ENCODE measurements around the gene AFF3. TPM values are rescaled to one million over a fixed set of nuclear protein-coding genes. Genes with fewer than 3 reads are reported as not detected.

Gene AFF3
- total RNA-seq, 1 experiment from 2014 or later = not detected

DNA sequence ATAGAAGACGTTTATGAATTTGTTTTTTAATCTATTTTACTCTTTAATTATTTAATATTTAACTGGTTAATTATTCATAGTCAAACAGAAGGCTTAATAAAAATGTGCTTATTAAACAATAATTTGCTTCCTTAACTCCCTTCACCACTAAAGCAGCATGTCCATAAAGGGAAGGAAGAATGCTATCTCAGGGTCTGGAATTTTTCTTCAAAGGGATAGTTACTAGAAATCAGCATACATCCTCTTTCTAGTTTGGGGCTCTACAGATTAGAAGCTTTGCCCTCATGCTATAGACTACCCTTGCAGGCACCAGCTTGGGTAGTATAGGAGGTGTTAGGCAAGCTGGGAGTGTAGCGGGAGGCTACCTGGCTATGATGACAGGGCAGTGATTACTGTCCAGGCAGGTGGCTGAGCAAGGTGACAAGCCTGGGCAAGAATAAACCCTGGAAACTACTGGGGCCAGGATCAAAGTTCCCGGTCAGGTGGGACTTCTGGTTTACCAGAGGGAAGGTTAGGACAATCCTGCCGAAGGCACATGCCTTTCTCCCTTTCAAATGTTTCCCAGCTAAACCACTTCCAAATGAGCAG lies 376.6 kb downstream of the AFF3 start:
- no peak for DNase-seq (ENCODE audit: low spot score)
- no peak for TF ChIP-seq EZH2 (IDR thresholded peaks at IDR 0.05; ENCODE audit: borderline replicate concordance, low read depth, low read length, poor library complexity, severe bottlenecking)
- no peak for TF ChIP-seq CTCF (conservative IDR thresholded peaks at IDR 0.05; ENCODE audit: low read depth, low read length)
- ChIA-PET POLR2A (ENCODE audit: low non-redundant PET) (no interaction called here), CTCF (interaction anchor here (0.5 kb wide), 1 partner anchor 1894 kb away, joined by 4 read pairs; no protein-coding TSS in a partner anchor)
- Histone ChIP-seq H3K27ac (ENCODE audit: low read depth, low read length, poor library complexity, severe bottlenecking) (no peak overlapping the region), H3K27me3 (replicated peaks; ENCODE audit: insufficient read depth, low read depth, low read length, poor library complexity) (peaks cover 38% of the 10 kb centered on the region), H3K4me3 (ENCODE audit: low read depth, low read length, poor library complexity, severe bottlenecking) (no peak overlapping the region), H3K36me3 (ENCODE audit: insufficient read depth, low read length, poor library complexity, severe bottlenecking) (no peaks in the 10 kb centered on the region), H3K9me3 (ENCODE audit: low read depth, low read length, poor library complexity, severe bottlenecking) (no peaks in the 10 kb centered on the region), H3K4me1 (ENCODE audit: insufficient read depth, low read length, poor library complexity, severe bottlenecking) (no peaks in the 10 kb centered on the region)
- BruUV-seq (replicated peaks) = no TSS peak
- intact Hi-C loops (cut with micrococcal nuclease; ENCODE audit: unreplicated experiment) = no loop called here

- Histone ChIP-seq H3K4me1 (ENCODE audit: insufficient read depth, low read length, poor library complexity, severe bottlenecking) (no peaks in the 10 kb centered on the region), H3K36me3 (ENCODE audit: insufficient read depth, low read length, poor library complexity, severe bottlenecking) (no peaks in the 10 kb centered on the region), H3K4me3 (ENCODE audit: low read depth, low read length, poor library complexity, severe bottlenecking) (no peak overlapping the region), H3K9me3 (ENCODE audit: low read depth, low read length, poor library complexity, severe bottlenecking) (no peaks in the 10 kb centered on the region), H3K27me3 (replicated peaks; ENCODE audit: insufficient read depth, low read depth, low read length, poor library complexity) (peaks cover 52% of the 10 kb centered on the region), H3K27ac (ENCODE audit: low read depth, low read length, poor library complexity, severe bottlenecking) (no peak overlapping the region)
- no TSS peak for BruUV-seq (replicated peaks)
- no peak for DNase-seq (ENCODE audit: low spot score)
- TF ChIP-seq EZH2 (IDR thresholded peaks at IDR 0.05; ENCODE audit: borderline replicate concordance, low read depth, low read length, poor library complexity, severe bottlenecking) (no peak), CTCF (conservative IDR thresholded peaks at IDR 0.05; ENCODE audit: low read depth, low read length) (no peak)
- POLR2A ChIA-PET (ENCODE audit: low non-redundant PET) = no interaction called here
- intact Hi-C loops (cut with micrococcal nuclease; ENCODE audit: unreplicated experiment) = no loop called here
- CTCF ChIA-PET = no interaction called here
Measured at GRCh38 chr2:99763764-99764163, 378.6 kb downstream of the AFF3 start.

- H3K27ac ChIP-seq (ENCODE audit: low read depth, low read length, poor library complexity, severe bottlenecking) = no peak overlapping the region
- TF ChIP-seq CTCF (conservative IDR thresholded peaks at IDR 0.05; ENCODE audit: low read depth, low read length) (no peak), EZH2 (IDR thresholded peaks at IDR 0.05; ENCODE audit: borderline replicate concordance, low read depth, low read length, poor library complexity, severe bottlenecking) (no peak)
- no peaks in the 10 kb centered on the region for H3K36me3 ChIP-seq (ENCODE audit: insufficient read depth, low read length, poor library complexity, severe bottlenecking)
- POLR2A ChIA-PET (ENCODE audit: low non-redundant PET) = no interaction called here
- no TSS peak for BruUV-seq (replicated peaks)
- CTCF ChIA-PET = no interaction called here
- H3K4me3 ChIP-seq (ENCODE audit: low read depth, low read length, poor library complexity, severe bottlenecking) = no peak overlapping the region
- no peak for DNase-seq (ENCODE audit: low spot score)
- intact Hi-C loops (cut with micrococcal nuclease; ENCODE audit: unreplicated experiment) = no loop called here
- no peaks in the 10 kb centered on the region for H3K9me3 ChIP-seq (ENCODE audit: low read depth, low read length, poor library complexity, severe bottlenecking)
- peaks cover 52% of the 10 kb centered on the region for H3K27me3 ChIP-seq (replicated peaks; ENCODE audit: insufficient read depth, low read depth, low read length, poor library complexity)
- H3K4me1 ChIP-seq (ENCODE audit: insufficient read depth, low read length, poor library complexity, severe bottlenecking) = no peaks in the 10 kb centered on the region
Measured at GRCh38 chr2:99762714-99763113, 379.7 kb downstream of the AFF3 start.

Measured in A673 (cell line).